GM21786 (cell line): ENCODE measurements around the gene TRIM8.

Experiments
- ATAC-seq: cut with Tn5 transposase; IDR thresholded peaks from one replicate; pipeline ENCODE4 v1.9.1; 2021; ENCODE audit not compliant: unreplicated experiment

Gene TRIM8

DNA sequence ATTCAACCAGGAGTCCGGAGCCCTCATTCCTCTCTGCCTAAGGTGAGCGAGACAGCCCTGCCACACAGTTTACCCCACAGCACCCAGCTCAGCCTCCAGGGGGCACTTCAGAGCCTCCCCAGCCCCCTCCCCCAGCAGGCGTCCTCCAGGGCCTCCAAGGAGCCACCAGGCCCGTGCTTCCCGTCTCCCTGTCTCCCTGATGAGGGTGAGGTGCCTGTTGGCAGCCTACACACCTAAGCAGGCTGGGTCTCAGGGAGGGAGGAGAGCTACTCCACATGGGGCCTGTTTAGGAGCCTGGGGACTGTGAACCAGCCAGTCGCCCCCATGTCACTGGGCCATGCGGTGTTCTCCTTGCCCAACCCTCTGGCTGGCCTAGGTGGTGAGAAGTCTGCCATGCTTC lies 28.9 kb upstream of the TRIM8 start:
- no peak for ATAC-seq

DNA sequence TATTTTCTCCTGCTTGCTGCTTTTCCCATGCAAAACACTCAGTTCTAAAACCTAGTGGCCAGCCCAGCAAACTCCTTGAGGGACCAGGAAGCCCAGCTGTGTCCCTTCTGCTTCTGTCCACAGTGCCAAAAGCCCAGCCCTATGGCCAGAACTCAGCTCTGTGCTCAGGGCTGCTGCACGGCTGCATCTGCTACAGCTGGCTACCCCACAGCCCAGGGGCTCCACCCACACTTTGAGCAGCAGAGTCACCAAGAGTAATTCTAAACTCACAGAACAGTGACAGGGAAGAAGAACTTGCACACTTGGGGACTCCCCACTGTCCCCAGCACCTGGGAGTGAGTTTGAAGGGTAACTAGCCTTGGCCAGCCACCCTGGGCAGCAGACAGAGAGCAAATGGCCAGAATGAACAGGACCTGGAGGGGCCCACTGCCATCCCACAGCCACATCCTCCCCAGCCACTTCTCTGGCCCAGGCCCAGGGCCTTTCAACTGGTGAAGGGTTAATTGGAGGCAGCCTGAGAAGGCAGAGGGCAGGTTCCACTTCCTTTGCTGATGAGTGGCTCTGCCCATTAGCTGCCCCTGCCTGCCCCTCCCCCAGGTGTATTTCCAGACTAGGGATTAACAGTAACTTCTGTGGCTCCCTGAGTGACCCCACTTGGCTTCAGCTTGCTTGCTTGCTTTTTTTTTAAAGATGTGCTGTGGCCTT lies 28.1 kb upstream of the TRIM8 start:
- ATAC-seq: peak; percentile 88

DNA sequence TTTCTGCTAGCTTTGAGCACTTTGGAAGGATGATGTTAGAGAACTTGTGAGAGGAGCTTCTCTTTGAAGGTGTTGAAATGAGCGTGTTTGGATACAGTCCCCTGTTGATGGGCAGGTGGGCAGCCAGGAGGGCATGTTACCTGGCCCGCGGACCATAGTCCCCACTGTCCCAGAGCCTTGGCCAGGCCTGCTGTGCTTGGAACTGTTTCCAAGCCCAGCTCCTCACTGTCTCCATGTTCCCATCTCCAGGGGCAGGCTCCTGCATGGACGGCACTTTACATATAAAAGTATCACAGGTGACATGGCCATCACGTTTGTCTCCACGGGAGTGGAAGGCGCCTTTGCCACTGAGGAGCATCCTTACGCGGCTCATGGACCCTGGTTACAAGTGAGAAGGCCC lies 27.2 kb upstream of the TRIM8 start:
- ATAC-seq: no peak

DNA sequence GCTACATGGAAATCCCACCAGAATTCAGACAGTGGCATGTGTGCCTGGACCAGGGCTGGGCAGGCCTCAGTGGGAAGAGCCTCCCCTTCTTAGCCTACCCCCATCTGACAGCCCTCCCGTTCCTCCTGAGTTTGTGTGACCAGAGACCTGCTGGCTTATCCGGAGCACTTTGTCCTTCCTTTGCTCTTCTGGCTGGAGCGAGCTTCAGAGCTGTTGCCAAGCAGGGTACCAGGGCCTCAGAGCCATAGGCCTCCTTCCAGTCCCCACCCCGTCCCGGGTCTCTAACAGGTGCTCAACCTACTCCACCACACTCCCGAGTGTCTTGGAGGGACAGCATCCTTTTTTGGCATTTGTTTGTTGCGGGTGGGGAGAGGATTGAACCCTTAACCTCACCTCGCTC lies 26.5 kb upstream of the TRIM8 start:
- ATAC-seq: no peak

DNA sequence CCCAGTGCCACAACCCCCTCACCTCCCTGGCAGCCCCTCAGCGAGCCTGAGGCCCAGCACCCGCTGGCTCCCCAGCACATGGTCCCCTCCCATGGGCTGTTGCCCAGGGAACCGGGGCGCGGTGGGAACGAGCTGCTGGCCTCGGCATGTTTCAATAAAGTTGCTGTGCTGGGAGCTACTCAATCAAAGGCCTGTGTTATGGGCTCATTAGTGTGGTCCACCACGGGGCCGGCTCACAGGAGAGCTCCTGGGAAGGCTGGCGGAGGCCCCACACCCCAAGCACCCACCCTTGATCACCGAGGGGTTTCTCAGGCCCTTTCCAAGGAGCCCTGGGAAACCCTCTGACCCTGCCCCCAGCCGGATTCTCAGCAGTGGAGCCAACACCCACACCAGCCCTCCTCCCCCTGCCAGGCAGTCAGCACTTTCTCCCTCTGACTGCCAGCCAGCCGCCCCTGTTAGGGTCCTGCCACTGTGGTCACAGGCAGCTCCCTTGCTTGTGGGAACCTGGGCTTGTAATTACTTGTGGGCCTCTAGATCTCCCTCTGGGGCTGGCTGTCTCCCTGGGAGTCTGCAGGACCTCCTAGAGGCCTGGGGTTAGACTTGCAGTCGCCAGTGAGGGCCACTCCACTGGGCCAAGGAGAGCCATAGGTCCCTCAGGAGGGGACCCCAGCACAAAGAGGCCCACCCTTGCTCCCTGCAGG lies 24.8 kb upstream of the TRIM8 start:
- no peak for ATAC-seq

DNA sequence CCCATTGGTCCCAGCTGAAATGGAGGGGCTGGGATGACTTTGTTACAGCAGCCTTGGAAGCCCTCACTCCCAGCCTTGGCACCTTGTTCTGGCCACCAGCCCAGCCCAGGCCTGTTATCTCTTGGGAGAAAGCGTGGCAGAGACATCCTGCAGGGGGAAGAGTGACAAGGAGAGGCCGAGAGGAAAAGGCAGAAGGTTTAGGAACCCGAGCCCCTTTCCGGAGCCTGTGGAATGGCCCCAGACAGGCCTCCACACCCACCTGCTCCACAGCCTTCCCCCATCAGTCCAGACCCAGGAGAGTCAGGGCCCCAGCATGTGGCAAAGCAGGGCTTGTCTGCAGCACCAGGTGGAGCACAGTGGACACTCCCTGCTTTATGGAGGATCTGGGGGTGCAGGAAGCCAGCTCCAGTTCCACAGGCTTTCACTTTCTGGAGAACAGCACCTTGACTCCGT lies 24.1 kb upstream of the TRIM8 start:
- no peak for ATAC-seq

DNA sequence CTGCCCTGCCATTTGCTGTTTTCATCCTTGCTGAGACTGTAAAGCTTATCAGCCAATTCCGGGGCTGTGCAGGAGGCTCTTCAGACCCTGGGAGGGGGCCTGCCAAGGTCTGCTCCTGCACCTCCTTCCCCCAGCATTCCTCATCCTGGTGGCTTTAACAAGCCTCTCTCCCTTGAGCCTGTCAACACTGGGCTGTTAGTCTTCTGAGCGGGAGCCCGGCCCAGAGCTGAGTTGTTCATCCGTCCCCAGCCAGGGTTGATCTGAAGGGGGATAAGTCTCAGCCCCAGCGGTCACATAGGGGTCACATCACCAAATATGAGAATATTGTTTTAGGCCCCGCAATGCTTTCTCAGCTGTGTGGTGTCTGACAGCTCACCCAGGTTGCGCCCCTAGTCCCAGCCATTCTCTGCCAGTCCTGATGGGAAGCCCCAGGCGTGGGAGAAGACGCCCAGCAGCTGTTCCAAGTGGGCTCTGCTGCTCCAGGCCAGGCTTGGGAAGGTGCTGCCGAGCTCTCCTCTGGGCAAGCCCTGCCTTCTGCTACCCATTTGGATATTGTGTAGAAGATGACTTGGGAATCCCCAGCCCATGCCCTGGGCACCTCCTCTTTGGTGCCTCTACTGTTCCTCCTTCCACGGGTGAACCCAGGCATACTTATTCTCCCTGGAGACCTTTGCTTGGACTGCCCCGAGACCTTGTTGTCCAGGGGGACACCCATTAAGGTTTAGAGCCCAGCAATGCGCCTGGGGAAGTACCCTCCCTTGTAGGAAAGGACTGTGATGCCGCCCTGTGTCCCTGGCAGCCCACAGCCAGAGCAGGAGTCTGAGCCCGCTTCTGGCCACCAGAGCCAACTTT lies 23.5 kb upstream of the TRIM8 start:
- ATAC-seq: no peak

DNA sequence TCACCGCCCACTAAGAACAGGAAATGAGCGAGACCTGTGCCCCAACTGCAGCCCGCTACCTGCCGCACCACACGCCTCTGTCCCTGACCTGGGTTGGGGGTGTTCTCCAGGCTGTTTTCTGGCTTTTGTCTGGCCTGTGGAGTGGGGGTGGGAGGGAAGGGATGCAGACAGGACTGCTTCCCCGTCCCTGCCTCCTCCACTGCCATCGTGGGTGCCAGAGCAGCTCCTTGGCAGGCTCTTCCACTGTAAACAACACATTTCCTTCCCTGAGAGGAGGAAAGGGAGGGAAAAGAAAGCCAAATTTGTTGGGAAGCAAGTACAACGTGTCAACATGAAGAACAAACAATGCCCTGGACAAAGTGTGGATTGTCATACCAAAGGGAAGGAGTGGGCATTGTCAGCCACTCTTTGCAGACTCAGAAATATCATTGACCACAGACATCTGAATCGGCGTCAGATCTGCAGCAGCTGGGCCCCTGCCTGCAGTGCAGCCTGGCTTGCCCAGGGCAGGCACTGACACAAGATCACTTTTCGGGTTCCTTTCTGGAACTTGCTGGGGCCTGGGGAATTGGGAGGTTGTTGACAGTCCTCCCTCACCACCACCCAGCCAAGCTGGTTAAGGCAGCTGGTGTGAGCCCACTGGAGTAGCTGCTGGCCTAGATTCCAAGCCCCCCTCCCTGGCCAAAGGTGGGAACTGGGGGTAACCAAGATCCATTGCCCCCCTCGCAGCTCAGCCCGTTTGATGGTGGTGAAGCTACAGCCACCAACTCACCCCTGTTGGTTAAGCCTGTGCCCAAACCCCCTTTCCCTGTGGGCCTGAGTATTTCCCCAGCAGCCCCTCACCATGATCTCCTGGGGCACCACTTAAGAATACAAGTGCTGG lies 22.6 kb upstream of the TRIM8 start:
- ATAC-seq: no peak

DNA sequence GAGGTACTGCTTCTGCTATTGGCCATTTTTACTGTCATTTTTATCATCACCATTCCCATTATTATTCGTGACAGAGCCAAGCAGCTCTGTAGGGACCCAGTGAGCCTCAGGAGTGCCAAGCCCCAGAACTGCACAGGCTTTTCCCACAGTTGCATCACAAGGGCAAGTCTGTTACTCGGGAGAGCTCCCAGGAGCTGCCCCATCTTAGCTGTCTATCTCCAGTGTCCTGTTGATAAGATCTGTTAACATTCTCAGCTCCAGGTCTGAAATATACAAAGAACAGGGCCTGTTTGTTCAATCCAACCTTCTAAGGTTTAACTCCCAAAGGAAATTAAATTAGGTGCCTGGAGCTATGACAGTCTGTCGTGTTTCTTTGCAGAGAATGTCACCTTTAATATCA lies 20.2 kb upstream of the TRIM8 start:
- no peak for ATAC-seq

DNA sequence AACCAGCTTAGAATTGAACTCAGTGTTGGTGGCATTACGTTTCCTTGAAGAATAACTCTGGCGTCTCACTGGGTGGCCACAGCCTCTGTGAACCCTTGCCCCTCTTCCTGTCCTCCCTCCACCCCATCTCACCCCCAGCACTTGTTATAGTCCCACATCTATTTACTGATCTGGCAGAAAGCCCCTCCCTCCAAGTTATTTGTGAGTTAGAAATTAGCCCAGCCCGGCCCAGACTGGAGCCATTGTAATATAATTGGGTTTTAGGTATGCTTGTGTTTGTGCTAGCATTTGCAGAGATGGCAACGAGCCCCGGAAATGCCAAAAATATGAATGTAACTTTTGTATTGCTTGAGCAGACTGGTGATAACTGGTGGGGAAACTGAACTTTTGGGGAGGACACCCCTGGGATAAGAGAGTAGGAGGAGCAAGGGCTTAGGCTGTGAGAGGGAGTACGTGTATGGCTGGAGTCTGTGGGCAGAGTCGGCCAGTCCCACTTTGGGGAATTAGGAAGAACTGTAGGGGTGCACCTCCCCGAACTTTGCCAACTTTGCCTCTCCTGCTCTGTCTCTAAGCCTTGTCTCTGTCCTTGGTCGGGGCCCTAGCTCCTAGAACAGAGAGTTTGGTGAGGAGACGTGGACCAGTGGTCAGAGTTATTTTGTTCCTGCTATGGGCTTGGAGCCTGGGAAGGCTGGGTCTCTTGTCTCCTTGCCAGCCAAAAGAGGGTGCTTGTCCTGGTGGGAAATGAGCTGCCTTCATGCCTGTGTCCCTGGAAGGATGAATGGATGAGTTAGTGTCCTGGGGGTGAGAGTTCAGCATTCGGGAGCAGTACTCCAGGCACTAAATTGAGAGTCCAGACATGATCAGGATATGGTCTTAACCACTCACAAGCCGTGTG lies 19.3 kb upstream of the TRIM8 start:
- ATAC-seq: no peak

DNA sequence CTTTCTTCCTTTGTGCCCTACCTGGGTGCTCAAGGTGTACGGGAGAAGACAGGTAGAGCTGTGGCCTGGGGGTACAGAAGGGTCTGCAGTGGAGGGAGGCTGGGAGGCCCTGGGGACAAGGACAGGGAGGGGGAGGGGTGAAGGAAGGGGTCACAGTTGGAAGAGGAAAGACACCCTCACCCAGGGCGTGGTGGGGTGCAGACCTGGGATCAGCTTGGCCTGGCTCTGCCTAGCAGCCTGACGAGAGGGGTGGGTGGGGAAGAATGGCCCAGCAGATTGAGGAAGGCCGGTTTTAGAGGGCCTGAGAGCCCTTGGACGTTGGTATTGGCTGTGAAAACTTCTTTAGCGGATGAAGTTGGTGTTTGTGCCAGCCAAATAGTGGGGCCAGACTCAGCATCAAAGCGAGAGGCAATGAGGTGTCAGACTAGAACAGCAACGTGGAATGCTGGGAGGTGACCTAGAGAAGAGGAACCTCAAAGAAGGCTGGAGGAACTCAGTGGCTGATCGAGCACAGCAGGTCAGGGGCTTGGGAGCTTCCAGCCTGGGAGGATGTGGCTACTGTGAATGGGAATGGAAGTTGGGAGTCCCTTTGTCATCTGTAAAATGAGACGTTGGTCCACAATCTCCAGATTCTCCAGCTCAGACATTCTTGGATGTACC lies 18.1 kb upstream of the TRIM8 start:
- no peak for ATAC-seq

DNA sequence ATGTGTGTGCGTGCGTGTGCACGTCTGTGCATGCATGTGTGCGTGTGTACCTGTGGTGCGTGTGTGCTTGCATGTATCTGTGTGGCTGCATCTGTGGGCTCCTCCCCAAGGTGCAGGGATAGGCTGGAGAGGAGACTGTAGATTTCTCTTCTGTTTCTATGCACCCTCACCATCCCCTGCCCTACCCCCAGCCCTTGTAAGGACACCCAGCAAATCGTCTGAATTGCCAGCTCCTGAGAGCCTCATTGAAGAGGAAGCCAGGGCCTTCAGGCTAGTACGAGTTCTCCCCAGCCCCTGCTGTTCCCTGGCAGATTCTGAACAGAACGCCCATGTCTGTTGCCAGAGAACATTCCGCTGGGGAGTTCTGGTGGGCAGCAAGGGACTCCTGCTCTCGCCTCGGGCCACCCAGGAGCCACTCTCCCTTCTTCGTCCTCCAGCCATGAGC lies 17.0 kb upstream of the TRIM8 start:
- no peak for ATAC-seq

DNA sequence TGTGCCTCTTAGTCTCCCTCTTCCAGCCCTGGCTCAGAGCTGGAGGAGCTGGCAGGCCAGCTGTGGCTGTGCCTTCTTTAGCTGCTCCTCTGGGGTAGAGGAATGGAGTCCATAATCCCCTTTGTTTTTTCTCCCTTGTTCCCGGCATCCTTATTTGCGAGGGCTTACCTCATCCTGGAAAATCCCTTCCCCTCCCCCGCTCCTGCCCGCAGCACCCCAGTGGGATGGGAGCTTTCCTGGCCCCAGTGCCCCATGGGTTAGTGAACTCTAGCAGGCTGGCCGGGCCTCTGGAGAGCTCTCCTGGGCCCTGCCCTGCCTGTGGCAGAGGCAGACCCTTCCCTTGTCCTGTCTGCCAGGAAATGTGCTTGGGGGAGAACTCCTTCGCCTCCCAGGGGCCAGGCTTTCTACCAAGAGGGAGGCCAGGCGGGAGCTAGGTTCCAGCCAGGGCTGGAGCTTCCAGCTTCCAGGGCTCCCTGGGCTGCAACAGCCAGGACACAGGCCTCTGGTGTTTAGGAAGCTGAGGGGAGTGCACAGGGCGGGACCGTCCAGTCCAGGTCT lies 16.5 kb upstream of the TRIM8 start:
- no peak for ATAC-seq

DNA sequence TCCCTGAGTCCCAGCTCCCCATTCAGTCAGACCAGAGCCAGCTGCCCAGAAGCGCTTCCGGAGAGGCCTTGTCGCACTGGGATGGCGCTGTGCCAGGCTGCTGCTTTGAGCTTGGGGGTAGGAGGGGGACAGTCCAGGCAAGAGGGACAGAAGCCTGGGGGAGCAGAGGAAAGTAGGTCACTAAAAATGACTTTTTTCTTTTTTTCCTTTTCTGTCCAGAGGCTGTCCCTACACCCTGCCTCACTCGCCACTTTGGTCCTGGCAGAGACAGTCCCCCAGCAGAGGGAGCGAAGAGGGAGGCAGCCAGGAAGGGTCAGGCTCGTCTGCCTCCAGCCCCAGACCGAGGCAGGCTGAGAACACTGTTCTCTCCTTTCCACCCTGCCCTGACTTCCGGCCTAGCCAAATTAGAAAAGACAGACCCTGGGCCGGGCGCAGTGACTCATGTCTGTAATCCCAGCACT lies 15.8 kb upstream of the TRIM8 start:
- ATAC-seq: no peak

DNA sequence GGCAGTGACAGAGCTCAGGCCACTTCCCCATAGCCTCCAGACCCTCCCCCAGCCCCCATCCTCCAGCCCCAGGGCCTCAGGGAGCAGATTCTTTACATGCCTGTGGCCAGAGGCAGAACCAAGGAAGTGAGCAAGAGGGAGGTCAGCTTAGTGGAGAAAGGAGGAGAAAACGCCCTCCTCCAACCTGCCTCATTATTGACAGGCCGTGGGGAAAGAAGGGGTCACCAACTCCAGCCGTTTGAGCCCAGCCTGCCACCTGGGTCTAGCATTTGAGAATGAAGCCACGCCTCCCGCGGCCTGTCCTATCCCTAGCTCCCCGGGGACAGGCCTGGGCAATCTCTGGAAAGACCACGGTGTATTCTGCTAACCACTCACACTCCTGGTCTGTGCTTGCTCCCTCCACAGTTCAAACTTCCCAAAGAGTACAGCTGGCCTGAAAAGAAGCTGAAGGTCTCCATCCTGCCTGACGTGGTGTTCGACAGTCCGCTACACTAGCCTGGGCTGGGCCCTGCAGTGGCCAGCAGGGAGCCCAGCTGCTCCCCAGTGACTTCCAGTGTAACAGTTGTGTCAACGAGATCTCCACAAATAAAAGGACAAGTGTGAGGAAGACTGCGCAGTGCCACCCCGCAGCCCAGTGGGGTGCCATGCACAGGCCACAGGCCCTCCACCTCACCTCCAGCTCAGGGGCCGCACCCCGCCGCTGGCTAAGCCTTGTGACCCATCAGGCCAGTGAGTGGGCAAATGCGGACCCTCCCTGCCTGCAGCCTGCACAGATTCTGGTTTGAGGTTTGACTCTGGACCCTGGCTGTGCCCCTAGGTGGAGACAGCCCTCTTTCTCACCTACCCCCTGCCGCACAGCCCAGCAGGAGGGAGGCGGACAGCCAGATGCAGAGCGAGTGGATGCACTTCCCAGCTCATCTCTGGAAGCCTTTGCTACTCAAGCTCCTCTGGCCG lies 14.3 kb upstream of the TRIM8 start:
- no peak for ATAC-seq

DNA sequence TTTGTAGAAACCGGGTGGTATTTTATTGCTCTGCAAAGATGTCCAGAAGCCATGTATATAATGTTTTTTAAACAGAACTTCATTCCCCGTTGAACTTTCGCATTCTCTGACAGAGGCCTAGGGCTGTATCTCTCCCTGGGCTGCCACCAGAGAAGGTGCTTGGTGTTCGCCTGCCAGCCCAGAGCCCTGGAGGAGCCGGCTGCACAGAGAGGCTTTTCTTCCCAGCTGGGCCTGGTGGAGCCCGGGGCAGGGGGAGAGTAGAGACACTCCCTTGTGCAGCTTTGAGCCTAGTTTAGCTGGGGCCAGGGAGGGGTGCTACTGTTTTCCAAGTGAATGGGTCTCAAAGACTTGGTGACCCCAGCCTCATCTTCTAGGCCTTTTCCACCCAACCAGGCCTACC lies 13.6 kb upstream of the TRIM8 start:
- no peak for ATAC-seq

DNA sequence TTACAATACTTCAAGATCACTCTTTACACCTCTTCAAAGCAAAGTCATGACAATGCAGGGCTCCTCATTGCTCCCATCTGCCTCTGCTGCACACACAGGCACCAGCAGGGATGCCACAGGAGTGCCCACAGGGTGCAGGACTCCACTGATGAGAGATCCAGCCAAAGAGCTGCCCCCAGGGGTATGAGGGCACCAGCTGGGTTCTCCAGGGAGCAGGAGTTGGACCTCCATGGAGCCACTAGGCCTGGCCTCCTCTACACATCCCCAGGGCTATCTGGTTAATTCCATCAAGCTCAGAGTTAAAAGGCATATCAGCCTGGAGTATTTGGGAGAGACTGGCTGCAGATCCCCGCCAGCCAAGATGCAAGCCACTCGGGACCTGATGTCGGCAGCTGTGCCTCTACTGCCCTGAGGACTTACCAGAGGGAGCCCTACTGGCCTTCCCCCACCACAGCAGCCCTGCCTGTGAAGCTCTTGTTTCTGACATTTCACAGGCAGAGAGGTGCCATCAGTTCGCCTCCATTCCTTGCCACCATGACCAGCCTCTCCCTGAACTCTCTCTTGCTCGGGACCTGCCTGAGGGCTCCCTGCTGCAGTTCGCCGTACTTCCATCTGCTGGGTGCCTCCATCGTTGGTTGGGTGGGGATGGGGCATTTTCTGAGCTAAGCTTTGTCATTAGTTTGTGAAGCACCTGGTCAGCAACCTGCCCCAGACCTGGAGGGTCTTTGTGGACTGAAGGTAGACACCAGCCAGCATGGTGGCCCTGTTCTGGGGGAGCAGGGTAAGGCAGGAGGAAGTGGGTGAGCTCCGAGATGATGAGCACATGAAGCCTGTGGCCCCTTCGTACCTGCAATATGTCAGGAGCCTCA lies 12.5 kb upstream of the TRIM8 start:
- no peak for ATAC-seq
